Testis (tissue), 3 donors: ENCODE data around the gene CYB561A3. TPM values are rescaled to one million over a fixed set of nuclear protein-coding genes. Genes with fewer than 3 reads are reported as not detected.

Source experiments
- DNase-seq: peaks from one replicate; pipeline ENCODE4 v3.0.0-alpha.2; 2019
- H3K27ac ChIP-seq, 2 donors: fragments of 200-600 bp; sonication (generic); one replicate each; pipeline ENCODE4 v1.5.1; 2019
- H3K27me3 ChIP-seq: fragments of 200-600 bp; sonication (generic); one replicate; pipeline ENCODE4 v1.5.1; 2019
- H3K36me3 ChIP-seq: fragments of 200-600 bp; sonication (generic); one replicate; pipeline ENCODE4 v1.5.1; 2017; ENCODE audit warnings: low read depth; ENCODE audit errors: missing control alignments
- H3K4me1 ChIP-seq: fragments of 200-600 bp; sonication (generic); one replicate; pipeline ENCODE4 v1.5.1; 2019
- H3K4me3 ChIP-seq, 2 donors: fragments of 200-600 bp; sonication (generic); one replicate each; pipeline ENCODE4 v1.5.1; 2017 to 2019
- H3K9me3 ChIP-seq: fragments of 200-600 bp; sonication (generic); one replicate; pipeline ENCODE4 v1.5.1; 2017
- POLR2A ChIP-seq: fragments of 450-650 bp; IDR thresholded peaks from one replicate; pipeline ENCODE4 v1.6.1; 2017; ENCODE audit warnings: antibody characterized with exemption, mild to moderate bottlenecking, moderate library complexity
- WGBS, 2 donors: methylation state at CpG; one replicate each; pipeline ENCODE4 v1.1.5; 2018; 5-methylcytosine and 5-hydroxymethylcytosine counted together
- intact Hi-C: fragments of 100-400 bp; cut with DNase I; formaldehyde crosslinking; loops from one replicate; pipeline ENCODE4 v1.15.1; 2023; ENCODE audit warnings: low total_unique reads
- polyA plus RNA-seq: library from polyadenylated mRNA; stranded (reverse); fragments of 350-450 nt; fragmentation: Illumina TruSeq; extraction: RNeasy Lipid Tissue Mini Kit (QIAGEN cat#74804); gene quantifications from one replicate; pipeline ENCODE4 v1.2.3, GENCODE V29; 2014; ENCODE audit warnings: low read depth, low replicate concordance; ENCODE audit not compliant: insufficient read depth
- total RNA-seq, 2 donors: library from RNA; depleted of rRNA; stranded (reverse); fragments of >200 nt; gene quantifications; one replicate each; pipeline ENCODE4 v1.2.3, GENCODE V29; 2016
- TF ChIP-seq, protein P1 (sequence below), 3 experiments: fragments of 450-650 bp in 2 of 3; fragments of 200-600 bp in 1 of 3; sonication (generic) in 1 of 3; IDR thresholded peaks; one replicate each; pipeline ENCODE4 v1.5.1; 2016 to 2019; ENCODE audit warnings: antibody characterized with exemption in 3 of 3, mild to moderate bottlenecking in 2 of 3, moderate library complexity in 1 of 3

CYB561A3 gene
- total and polyA plus RNA-seq, 3 donors from 2014 or later, result 39.8 to 55.8 (median 41.7) TPM

DNA sequence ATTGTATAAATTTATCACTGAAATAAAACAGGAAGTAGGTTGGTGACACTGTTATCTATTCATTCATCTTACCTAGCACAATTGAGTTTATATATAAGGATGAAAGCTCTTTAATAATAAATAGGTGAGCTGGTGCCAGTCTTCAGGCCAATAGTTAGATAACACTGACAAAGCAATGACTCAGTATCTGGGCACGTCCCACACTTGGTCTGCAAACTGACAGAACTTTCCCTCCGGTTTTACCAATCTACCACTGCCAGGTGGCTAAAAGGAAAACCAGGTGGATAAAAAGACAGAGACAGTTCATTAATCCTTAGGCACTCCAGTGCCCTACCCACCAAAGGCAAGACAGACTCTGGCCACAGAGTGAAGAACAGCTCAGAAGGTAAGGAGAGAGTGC lies 46.4 kb downstream of the CYB561A3 start:
- Histone ChIP-seq H3K4me1 (no peaks in the 10 kb centered on the region), H3K27me3 (no peaks in the 10 kb centered on the region), H3K9me3 (no peaks in the 10 kb centered on the region), H3K4me3 (no peak overlapping the region), H3K27ac (no peak overlapping the region), H3K36me3 (no peaks in the 10 kb centered on the region)
- TF ChIP-seq, protein P1, sequence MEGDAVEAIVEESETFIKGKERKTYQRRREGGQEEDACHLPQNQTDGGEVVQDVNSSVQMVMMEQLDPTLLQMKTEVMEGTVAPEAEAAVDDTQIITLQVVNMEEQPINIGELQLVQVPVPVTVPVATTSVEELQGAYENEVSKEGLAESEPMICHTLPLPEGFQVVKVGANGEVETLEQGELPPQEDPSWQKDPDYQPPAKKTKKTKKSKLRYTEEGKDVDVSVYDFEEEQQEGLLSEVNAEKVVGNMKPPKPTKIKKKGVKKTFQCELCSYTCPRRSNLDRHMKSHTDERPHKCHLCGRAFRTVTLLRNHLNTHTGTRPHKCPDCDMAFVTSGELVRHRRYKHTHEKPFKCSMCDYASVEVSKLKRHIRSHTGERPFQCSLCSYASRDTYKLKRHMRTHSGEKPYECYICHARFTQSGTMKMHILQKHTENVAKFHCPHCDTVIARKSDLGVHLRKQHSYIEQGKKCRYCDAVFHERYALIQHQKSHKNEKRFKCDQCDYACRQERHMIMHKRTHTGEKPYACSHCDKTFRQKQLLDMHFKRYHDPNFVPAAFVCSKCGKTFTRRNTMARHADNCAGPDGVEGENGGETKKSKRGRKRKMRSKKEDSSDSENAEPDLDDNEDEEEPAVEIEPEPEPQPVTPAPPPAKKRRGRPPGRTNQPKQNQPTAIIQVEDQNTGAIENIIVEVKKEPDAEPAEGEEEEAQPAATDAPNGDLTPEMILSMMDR (IDR thresholded peaks at IDR 0.05), result no peak
- TF ChIP-seq POLR2A, result no peak
- intact Hi-C loops, result no loop called here
- 64 to 77% methylated on average over 2 of the region's 2 CpGs for whole genome bisulfite sequencing, 2 donors
- no peak for DNase-seq

DNA sequence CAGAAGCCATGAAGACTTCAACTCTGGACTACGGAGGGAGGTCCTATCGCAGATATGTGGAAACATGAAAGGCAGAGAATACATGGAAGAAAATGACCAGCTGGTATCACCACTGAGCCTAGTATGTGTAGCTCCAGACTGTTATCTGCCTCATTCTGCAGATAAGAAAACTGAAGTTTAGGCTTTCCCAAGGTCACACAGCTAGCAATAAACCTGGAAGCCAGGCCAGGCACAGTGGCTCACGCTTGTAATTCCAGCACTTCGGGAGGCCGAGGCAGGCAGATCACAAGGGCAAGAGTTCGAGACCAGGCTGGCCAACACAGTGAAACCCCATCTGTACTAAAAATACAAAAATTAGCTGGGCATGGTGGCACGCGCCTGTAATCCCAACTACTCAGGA lies 50.9 kb downstream of the CYB561A3 start:
- 74 to 78% methylated on average over 8 of the region's 8 CpGs for WGBS, 2 donors
- Histone ChIP-seq H3K27ac (no peak overlapping the region), H3K4me1 (no peaks in the 10 kb centered on the region), H3K9me3 (no peaks in the 10 kb centered on the region), H3K27me3 (no peaks in the 10 kb centered on the region), H3K4me3 (no peak overlapping the region), H3K36me3 (no peaks in the 10 kb centered on the region)
- intact Hi-C loops, result no loop called here
- DNase-seq, result no peak
- no peak for TF ChIP-seq POLR2A
- TF ChIP-seq, protein P1 (IDR thresholded peaks at IDR 0.05), result no peak

- Histone ChIP-seq H3K36me3 (no peaks in the 10 kb centered on the region), H3K4me1 (no peaks in the 10 kb centered on the region), H3K27ac (no peak overlapping the region), H3K4me3 (no peak overlapping the region), H3K9me3 (no peaks in the 10 kb centered on the region), H3K27me3 (no peaks in the 10 kb centered on the region)
- TF ChIP-seq, protein P1 (IDR thresholded peaks at IDR 0.05), result no peak
- intact Hi-C loops, result no loop called here
- WGBS, 2 donors, result 96% methylated on average over 7 of the region's 7 CpGs
- DNase-seq, result no peak
Measured at GRCh38 chr11:61309739-61310138, 51.9 kb downstream of the CYB561A3 start.

DNA sequence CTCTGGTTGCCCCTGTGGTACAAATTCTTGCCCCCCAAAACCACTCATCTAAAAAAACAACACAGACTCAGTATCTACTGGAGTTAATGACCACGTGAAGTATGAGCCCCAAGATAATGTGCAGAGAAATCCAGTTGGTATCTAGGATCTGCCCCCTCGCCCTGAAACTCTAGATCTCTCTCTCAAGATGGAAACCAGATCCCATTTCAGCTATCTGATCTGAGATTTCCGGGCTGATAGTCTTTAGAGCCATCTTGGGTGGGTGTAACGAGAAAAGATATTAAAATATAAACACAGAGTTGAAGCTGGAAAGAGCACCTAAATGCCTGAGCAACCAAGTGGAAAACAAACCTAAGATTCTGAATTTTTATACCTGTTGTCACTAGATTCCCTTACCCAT lies 52.5 kb downstream of the CYB561A3 start:
- Histone ChIP-seq H3K4me1 (no peaks in the 10 kb centered on the region), H3K9me3 (no peaks in the 10 kb centered on the region), H3K4me3 (no peak overlapping the region), H3K36me3 (no peaks in the 10 kb centered on the region), H3K27ac (no peak overlapping the region), H3K27me3 (no peaks in the 10 kb centered on the region)
- no peak for DNase-seq
- 92 to 98% methylated on average over 4 of the region's 4 CpGs for WGBS, 2 donors
- TF ChIP-seq, protein P1 (IDR thresholded peaks at IDR 0.05), result no peak
- TF ChIP-seq POLR2A, result no peak
- intact Hi-C loops, result no loop called here

DNA sequence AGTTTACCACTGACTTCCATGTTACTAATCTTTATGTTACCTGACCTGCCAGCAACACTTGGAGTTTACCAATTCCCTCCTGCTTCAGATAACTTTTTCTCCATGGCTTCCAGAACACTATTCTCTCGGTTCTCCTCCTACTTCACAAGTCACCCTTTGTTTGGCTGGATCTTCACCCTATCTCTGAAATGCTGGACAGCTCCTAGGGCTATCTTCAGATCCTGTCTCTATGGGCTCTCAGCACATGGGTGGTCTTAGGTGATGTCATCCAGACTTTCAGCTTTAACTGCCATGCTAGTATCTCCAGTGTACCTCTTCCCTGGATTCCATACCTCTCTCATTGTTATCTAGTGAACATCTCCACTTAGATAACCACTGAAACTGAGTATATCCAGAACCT lies 54.3 kb downstream of the CYB561A3 start:
- no peaks in the 10 kb centered on the region for H3K4me1 ChIP-seq
- intact Hi-C loops, result no loop called here
- DNase-seq, result no peak
- H3K27me3 ChIP-seq, result no peaks in the 10 kb centered on the region
- H3K27ac ChIP-seq, result no peak overlapping the region
- no peak overlapping the region for H3K4me3 ChIP-seq
- TF ChIP-seq, protein P1 (IDR thresholded peaks at IDR 0.05), result no peak
- no peak for TF ChIP-seq POLR2A
- WGBS, 2 donors, result 36 to 54% methylated on average over 1 of the region's 1 CpG
- H3K36me3 ChIP-seq, result no peaks in the 10 kb centered on the region
- H3K9me3 ChIP-seq, result no peaks in the 10 kb centered on the region
